D721Med (cell line): ENCODE data around the gene KBTBD6.
"Not testable (repeated sequence)": the region's sequence is repeated elsewhere in the genome, so short reads cannot be mapped to it uniquely, and the experiment has no call there.

ENCODE experiments used
- DNase-seq: peaks from one replicate; pipeline ENCODE4 v3.0.0; 2011; ENCODE audit warnings: low spot score; ENCODE audit not compliant: insufficient read length
- FAIRE-seq: peaks from 2 replicates; lab custom pipeline; 2011; peaks lifted over from hg19 to GRCh38; lab: Jason Lieb, UNC
- CTCF ChIP-seq: IDR thresholded peaks from 2 replicates; pipeline ENCODE4 v1.5.1; 2012; ENCODE audit warnings: mild to moderate bottlenecking, control low read depth; ENCODE audit not compliant: insufficient read depth; ENCODE audit errors: missing control alignments

KBTBD6 gene

GRCh38 chr13:41132512-41133152 is at the start of gene KBTBD6:
KBTBD6 (minus strand) TSS chr13:41132802; CDS start chr13:41132511, 291 bp downstream.
- peak; percentile 76 for DNase-seq
- no peak for TF ChIP-seq CTCF
- FAIRE-seq: no peak

- DNase-seq: no peak
- no peak for FAIRE-seq
- TF ChIP-seq CTCF: no peak
Measured at GRCh38 chr13:41182231-41182630, 49.6 kb upstream of the KBTBD6 start.

GRCh38 chr13:41179593-41180250 is 47.1 kb upstream of the KBTBD6 start:
- FAIRE-seq (no peak), DNase-seq (no peak)
- TF ChIP-seq CTCF: no peak

GRCh38 chr13:41178040-41178439 is 45.4 kb upstream of the KBTBD6 start:
- FAIRE-seq (no peak), DNase-seq (no peak)
- TF ChIP-seq CTCF: no peak

GRCh38 chr13:41177616-41178015 is 45.0 kb upstream of the KBTBD6 start:
- no peak for TF ChIP-seq CTCF
- no peak for DNase-seq
- FAIRE-seq: no peak

- FAIRE-seq, DNase-seq: not testable (repeated sequence)
Measured at GRCh38 chr13:41175576-41175975, 43.0 kb upstream of the KBTBD6 start.

GRCh38 chr13:41162151-41162550 is 29.5 kb upstream of the KBTBD6 start:
- FAIRE-seq (no peak), DNase-seq (no peak)
- TF ChIP-seq CTCF: no peak
